HG02840 (cell line): ENCODE measurements around the gene GPR87.

Source experiments
- ATAC-seq: cut with Tn5 transposase; IDR thresholded peaks from one replicate; pipeline ENCODE4 v1.9.1; 2021; ENCODE audit warnings: mild to moderate bottlenecking, moderate library complexity, moderate number of reproducible peaks; ENCODE audit not compliant: unreplicated experiment, low FRiP score

The GPR87 gene

DNA sequence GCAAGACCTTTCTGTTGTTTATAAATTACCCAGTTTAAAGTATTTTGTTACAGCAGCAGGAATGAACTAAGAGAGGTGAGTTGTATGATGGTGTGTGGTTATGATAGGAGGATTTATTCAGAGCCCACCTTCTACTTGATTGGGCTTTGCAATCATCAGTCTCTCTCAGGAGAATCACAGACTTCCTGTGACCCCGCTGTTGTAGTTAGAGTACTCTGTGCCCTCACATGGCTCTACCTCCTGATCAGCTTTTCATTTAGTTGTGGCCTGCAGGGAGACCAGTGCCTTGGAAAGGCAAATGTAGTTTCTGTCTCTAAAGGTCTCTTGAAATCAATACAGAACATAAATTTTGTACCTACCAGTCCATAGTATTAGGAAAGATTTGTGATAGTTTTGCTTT lies 30.7 kb downstream of the GPR87 start:
- no peak for ATAC-seq

DNA sequence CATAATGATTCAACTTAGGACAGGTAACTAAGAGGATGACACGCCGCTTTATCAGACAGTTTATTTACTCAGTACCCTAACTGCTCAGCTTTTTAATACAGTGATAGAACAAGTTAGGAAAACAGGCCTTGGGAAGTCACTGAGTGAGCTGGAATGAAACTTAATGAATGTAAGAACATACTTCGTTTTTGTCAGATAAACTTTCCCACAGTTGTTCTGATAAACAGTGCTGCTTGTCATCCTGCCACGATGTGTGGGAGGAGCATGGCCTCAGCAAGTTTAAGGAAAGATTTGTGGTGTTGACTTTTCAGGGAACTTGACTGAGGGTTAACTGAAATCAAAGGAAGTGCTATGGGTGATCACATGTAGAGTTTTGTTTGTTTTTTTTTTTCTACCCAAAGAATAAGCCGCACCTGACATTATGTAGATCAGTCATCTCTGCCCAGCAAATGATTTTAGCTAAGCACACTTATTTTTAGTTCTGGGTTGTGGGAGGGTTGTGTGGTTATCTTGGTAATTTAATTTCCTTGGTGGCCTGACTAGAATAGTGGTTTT lies 32.6 kb downstream of the GPR87 start:
- ATAC-seq, result no peak

DNA sequence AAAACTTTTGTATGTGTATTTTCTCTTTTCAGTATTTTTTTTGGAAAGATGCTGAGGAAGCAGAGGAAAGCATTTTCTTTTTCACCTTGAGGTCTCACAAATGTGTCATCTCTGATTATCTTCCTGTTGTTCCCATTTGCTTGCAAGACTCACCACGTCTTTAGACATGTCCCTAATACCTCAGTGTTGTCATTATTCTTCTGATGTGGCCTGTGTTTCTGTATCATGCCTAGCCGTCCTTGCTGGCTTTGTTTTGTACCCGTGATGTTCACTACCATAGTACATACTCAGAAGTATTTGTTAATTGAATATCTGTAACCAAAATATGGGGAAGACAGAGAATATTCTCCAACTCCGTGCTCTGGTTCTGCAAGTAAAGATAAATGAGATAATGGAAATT lies 33.2 kb downstream of the GPR87 start:
- ATAC-seq, result no peak

DNA sequence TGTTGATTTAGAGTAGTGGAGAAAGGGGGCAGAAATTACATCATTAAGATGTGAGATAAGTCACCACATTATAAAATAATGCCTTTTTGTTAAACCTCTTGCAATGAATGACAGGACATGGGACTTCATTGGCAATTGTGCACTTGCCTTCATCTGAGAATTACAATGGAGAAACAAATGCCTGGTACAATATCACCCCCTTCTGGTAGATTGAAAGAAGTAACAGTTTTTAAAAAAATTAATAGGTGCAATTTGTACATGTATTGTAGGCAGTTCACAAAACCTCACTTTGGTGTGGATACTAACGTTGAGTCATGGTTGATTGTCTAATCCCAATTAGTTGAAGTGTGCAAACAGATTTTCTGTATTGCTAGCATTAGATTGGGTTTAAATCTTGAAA lies 33.7 kb downstream of the GPR87 start:
- ATAC-seq, result no peak

DNA sequence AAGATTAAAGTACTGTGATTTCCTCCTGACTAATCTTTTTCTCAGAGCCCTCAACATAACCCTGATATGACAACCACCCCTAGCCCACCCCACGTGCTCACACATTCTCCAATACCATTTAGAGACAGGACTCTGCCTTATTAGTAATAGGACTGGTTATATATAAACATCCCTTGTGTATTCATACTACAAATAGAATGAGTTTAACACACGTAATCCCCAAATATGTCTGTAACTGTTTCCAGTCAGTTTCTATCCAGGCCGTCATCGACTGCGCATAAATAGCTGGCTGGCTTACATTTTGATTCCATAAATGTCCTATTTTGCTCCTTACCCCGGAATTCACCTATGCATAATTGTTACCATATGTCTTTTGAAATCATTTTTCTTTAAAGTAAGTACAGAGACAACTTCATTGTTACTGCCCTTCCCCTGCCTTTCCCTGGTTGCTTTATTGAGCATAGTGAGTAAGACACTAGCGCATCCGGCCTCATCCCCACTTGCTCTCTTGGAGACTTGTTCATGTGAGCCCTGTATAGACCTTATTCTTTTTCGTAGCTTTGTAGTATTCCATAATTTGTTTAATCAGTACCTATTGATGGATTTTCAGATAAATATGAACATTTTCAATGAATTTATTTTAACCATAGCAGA lies 34.8 kb downstream of the GPR87 start:
- ATAC-seq, result no peak

DNA sequence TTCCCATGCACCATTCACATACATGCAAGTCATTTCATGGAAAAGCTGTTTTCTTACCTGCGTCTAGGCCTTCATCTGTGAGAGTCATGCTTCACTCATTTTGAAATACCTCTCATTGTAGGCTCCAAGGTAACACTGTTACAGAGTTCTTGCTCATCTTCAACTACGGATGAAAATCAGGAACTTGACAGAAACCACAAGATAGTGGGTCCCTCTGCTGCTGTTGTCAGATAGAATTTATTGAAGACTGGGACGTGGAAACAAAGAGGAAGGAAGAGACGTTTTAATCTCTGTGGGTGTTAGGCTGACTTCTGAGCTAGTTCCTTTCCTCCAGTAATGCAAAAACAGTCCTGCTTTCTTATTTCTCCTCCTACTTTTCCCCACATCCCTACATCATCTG lies 38.4 kb downstream of the GPR87 start, which contains the start of gene P2RY14:
TSS of gene P2RY14 (minus strand) at position 313 of the 400 bp plus-strand sequence. CDS start 64,226 bp downstream, outside the sequence.
- ATAC-seq, result no peak

DNA sequence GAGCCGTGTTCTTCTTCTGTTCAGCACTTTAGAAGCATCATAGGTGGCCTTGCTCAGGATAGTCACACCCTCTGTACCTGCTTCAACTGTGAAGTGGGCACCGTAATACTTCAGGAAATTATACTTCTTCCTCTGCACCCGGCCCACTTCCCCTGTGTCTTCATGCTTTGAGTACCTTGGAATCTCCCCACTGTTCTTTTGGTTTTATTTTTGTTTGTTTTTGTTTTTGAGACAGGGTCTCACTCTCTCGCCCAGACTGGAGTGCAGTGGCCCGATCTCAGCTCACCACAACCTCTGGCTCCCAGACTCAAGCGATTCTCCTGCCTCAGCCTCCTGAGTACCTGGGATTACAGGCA lies 40.0 kb downstream of the GPR87 start:
- no peak for ATAC-seq

DNA sequence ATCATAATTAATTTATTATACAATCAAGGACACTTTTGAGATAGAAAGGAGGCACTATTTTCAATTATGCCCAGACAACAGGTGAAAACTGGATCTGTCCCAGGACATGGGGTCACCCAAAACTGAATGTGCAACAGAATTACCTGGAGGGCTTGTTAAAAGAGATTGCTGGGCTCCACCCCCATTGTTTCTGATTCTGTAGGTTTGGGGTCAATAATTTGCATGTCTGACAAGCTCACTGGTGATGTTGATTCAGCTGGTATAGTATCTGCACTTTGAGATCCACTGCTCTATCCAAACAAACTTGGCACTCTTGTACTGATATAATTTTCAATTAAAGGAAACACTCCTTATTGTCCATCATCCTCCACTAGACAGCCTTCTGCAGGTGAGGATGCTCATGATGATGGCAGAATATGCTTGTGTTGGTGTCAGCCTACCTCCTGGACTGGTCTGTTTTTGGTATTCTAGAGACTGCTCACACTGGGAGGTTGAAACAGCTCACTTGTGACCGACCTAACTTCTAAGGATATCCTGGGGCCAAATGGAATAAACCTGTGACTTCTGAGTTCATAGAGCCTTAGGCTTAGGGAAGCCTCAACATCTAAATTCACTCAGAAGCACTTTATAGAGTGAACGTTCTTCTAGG lies 40.5 kb downstream of the GPR87 start:
- no peak for ATAC-seq

DNA sequence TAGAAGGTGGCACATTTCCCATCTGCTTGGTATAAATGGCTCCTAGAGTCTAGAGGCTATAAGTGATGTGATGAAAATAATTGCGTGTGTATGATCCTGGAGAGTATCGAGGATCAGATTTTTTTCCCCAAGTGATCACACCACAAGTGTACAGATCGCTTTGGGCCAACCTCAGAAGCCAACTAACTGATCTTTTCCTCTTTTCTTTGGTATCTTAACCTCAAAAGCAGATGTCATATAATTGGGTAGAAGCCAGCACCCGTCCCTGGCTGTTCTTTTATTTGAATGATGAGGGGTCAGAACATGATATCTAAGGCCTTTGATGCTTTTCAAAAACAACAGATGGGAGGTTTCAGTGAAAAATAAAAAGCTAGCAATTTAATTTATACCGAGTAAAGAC lies 41.5 kb downstream of the GPR87 start:
- ATAC-seq, result no peak

DNA sequence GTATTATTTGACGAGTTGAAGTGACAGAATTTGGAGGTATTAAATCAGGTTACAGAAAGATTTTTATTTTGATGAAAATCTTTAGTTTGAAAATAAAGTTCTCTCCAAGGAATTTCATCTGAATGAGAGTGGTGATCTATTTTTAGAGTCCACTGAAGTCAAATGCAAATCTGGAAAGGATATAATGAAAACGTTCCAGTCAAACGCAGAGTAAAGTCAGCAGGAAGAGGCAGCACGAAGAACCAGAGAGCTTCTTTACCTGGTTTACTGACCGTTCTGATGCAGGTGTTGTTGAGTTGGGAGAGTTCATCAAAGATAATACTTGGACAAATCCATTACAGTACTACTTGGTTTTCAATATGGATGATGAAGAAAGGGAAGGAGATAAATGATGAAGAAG lies 47.0 kb downstream of the GPR87 start:
- no peak for ATAC-seq

DNA sequence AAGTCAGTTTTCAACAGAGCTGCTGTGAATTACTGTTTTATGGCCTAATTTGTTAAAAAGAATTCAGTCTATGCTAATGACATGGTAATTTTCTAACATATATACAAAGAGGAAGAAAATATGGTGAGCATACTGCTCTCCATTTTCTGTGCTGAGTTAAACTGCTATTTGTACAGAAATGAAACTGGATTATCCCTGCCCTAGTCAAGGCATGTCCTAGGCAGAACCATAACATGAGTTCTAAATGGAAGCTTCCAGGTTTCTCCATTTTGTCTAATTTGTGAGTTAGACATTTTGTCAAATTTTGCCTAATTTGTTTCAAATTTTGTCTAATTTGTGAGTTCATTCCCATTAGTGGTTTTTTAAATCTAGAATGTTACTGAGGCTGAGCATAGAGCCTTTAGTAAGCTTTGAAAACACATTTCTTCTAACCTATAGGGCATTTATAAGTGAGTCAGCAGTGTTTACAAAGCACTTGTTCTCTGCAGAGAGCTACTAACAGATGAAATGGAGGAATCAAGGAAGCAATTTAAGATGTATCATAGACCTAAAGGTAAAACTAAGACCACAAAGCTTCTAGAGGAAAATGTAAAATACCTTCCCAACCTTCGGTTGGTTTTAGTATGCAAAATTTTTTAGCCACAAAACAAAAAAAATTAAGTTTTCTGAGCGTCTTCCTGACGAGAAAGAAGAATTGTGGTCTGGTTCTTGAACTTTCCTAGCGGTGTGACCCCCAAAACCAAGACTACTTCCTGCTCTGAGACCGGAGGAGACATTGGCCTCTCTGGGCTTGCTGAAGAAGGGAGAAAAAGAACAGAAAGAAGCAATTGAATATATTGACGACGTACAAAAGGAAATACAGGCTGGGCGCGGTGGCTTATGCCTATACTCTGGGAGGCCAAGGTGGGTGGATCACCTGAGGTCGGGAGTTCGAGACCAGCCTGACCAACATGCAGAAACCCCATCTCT lies 48.1 kb downstream of the GPR87 start:
- ATAC-seq, result peak; percentile 41

DNA sequence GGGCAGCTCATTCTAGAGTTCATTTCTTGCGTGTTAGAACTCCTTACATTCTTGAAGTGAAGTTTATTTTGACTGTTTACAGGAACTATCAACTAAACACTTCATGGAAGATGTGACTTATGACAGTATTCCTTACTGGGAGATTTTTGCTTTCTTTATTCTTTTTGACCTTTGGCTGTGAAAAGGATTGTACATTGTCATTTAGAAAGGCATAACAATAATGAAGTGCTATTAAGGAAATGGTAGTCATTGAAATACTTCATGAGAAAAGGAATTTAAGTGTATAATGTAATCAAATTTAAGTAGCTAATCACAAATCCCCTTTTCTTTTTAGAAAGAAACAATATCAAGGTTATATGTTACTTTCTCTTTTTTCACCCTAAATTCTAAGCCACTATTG lies 49.6 kb downstream of the GPR87 start:
- ATAC-seq, result no peak

DNA sequence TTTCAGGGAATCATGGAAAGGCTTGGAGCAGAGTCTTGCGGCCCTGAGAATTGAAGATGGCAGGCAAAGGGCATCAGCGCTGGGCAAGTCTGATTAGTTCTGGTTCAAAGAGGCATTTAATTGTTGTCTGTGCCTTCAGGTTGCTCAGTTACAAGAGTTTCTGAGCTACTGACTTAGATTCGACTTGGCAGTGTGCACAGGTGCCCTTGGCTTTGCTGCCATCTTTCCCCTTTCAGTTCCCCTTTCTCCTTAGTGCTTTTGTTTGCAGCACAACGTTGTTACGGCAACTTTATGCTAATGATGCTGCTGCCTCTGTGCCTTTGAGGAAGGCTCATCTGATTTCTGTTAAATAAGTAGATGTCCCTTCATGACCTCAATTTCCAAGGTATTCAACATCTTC lies 50.8 kb downstream of the GPR87 start:
- ATAC-seq, result peak; percentile 88

DNA sequence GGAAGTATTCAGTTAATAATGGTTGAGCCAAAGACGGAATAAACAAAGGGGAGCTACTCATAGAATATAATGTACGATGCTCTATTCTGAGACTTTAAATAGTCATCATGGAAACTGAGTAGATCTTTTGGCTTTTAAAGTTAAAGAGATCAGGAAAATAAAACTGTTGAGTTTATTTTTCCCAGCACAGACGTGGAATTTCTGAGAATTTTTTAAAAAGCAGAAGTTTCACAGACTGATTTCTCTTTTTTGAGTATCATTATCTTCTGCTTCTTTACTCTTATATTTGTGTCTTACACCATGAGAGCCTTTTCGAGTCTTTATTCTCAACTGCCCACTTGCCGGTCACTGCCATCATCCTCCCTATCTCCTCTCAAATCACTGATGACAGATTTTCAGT lies 51.5 kb downstream of the GPR87 start:
- ATAC-seq, result no peak

DNA sequence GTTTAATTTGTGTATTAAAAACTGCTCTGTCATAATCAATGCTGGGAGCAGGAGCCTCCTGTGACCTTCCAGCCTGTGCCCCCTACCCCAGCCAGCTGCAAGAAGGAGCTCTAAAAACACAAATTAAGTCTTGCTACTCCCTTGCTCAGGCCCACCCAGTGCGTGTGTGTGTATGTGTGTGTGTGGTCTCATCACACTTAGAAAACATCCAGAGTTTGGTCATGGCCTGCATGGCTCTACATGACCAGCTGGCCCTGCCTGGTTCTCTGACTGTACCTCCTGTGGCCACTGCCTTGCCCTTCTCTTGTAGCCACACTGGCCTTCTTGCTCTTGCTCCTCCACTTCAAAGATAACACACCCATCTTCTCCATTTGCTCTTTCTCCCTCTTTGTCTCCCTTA lies 52.0 kb downstream of the GPR87 start:
- no peak for ATAC-seq

DNA sequence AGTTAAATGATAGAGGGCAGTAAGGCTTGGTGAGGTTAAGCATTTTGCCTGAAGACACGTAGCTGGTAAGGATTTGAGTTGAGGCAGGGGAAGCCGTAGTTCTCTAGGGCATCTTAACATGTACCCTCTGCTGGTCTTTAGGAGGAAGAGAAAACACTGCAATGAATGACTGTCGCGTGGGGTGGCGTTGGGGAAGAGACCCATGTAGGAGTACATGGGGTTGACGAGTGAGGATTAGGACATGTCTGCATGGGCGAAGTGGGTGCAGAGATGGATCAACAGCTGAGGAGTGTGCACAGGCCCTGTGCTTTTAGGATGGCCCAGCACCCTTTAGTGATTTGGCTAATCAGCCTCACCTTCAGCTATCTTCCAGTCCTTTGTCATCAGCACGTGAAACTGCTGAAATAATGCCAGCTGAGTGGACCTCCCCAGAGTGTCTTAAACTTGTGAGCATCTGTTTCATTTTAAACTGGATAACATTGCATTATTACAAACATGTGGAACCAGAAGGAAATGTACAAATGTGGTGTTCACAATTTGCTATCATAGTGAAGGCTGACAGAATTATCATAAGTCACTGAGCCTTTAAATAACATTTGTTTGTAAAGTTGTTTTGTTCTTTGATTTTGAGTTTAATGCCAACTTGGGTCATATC lies 53.6 kb downstream of the GPR87 start:
- ATAC-seq, result no peak

DNA sequence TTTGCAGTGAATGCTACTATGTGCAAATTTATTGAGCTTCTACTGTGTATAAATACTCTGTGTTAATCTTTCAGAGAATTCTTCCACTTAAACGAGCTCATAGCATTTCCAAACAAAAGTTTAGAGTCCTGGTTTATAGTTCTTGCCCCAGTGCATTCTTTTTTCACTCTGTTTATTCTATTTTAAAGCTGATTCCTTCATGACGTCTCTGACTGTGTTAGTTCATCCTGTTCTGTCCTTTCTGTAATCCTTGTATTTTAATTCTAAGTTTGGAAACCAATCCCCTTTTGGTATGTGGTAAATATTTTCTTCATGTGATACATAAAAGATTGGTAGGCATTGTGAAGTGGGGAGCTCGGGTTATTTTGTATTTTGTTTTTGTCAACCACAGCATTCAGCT lies 57.0 kb downstream of the GPR87 start:
- no peak for ATAC-seq

DNA sequence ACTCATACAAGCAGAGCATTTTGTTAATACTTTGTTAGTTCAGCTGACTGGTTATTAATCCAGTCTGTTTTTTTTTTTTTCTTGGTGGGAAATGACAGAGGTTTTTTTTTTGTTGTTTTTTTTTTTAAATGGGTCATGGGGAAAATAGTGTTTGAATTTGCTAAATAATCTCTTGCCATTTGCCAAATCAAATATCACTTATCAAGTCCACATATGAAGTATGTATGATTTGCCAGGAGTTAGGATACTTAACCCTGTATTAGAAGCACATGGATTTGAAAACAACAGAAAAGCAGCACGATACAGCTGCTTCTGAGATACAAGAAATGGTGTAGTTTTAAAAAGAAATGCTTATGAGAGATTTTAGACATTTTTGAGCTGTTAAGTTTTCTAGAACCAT lies 59.9 kb downstream of the GPR87 start:
- ATAC-seq, result no peak

DNA sequence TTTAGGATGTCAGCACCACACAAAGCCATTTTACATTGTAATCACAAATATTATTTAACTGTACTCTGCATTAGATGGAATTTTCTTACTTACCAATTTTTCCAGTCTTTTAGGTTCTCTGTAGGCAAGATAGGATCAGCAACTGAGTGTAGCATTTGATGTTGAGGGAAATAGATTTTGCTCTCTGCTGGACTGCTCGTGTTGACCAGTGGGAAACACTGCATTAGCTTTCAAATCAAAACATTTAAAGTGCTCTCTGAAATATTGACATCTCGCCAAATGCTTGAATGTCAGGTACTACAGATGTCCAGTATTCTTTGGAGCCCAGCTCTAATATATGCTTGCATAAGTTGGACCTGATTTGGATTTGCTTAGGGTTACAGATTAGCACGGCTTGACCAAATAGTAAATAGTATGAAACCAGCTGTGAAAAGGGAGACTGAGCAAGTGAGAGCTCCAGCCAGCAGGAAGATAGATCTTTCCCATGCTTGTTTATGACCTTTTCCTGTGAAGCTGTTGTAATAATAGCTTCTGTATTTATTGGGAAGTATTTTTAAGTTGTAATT lies 67.8 kb downstream of the GPR87 start:
- ATAC-seq, result no peak
